HG03159 (cell line): ENCODE results near the gene PSMB5.
A peak's percentile ranks its signal among the peaks of the same experiment; 100 is the strongest.
"Not testable (repeated sequence)": the region's sequence is repeated elsewhere in the genome, so short reads cannot be mapped to it uniquely, and the experiment has no call there.

Experiments used
- ATAC-seq: cut with Tn5 transposase; IDR thresholded peaks from one replicate; pipeline ENCODE4 v1.9.1; 2021; ENCODE audit warnings: mild to moderate bottlenecking, moderate library complexity; ENCODE audit not compliant: unreplicated experiment

The PSMB5 gene

GRCh38 chr14:23020143-23021128 is 14.3 kb downstream of the PSMB5 start:
- no peak for ATAC-seq

- ATAC-seq, result no peak
Observed at GRCh38 chr14:23018107-23018506, 16.6 kb downstream of the PSMB5 start.

- ATAC-seq, result no peak
Observed at GRCh38 chr14:23017091-23017490, 17.6 kb downstream of the PSMB5 start.

GRCh38 chr14:23015618-23016017 is 19.1 kb downstream of the PSMB5 start:
- ATAC-seq, result no peak

- ATAC-seq, result not testable (repeated sequence)
Observed at GRCh38 chr14:23013749-23014054, 21.0 kb downstream of the PSMB5 start.

DNA sequence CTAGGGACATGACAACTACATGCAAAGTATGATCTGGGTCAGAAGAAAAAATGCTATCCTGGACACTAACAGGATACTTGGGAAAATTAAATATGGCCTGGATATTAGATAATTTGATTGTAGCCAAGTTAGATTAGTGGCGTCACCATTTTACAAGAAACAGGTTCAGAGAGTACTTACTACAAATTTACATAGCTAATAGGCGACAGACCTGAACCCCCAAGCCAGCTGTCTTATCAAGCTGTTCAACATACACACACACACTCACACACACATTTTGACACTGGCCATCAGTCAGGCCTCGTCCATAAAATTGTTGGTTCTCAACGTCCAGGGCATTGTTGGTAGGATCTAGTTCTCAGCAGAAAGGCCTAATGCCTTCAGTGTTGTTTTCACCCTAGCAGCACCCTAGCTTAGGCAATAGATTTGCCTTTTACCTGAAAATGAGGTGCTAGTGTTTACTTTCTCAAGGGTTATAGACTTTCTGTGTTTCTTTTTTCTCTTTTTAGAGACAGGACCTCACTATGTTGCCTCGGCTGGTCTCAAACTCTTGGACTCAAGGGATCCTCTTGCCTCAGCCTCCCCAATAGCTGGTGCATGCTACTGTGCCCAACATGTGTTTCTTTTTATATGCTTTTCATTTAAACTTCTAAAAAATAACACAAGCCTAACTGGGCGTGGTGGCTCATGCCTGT is 21.5 kb downstream of the PSMB5 start:
- no peak for ATAC-seq

DNA sequence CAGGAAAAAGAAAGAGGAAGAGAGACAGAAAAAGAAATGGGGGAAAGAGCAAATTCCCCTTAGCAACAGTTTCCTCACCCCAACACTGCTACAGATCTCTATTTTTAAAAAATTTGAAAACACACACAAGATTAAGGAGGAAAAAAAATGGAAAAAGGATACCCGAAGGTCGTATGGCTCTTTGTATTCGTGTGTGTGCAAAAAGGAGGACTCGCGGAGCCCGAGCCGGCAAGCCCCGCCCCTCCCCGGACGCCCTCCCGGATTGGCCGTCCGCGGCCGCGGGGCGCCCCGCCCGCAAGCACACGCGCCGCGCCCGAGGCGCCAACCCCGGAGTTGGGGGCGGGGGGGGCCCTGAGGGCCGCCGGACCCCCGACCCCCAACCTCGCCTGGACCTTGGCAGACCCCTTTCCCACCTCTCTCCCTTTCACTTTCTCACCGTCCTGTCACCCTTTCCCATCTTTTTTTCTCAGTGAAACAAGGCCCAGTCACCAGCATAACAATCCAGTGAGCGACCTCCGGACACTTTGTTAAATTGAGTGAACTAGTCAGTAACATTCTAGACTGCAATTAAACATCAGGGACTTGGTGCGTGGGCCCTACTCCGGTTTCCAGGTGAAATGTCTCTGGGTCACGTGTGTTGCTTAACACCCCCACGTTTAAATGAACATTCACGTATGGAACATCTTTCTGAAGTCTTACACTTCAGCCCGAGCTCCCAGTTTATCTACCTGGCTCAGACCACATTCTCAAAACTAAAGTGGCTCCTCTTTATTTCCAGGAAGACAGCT is 24.6 kb downstream of the PSMB5 start, which contains the start of gene C14orf93:
TSS of gene C14orf93 (minus strand) at position 205 of the 788 bp plus-strand sequence. CDS start 11,120 bp downstream, outside the sequence.
- no peak for ATAC-seq

GRCh38 chr14:23009483-23009938 is 25.2 kb downstream of the PSMB5 start:
- ATAC-seq, result no peak

GRCh38 chr14:23008831-23009230 is 25.9 kb downstream of the PSMB5 start:
- no peak for ATAC-seq

- peak; percentile 95 for ATAC-seq
Observed at GRCh38 chr14:23006544-23007419, 27.9 kb downstream of the PSMB5 start.

- no peak for ATAC-seq
Observed at GRCh38 chr14:23006188-23006534, 28.5 kb downstream of the PSMB5 start.

GRCh38 chr14:23005451-23006187 is 29.1 kb downstream of the PSMB5 start:
- no peak for ATAC-seq

- ATAC-seq, result not testable (repeated sequence)
Observed at GRCh38 chr14:23004274-23004673, 30.4 kb downstream of the PSMB5 start.

DNA sequence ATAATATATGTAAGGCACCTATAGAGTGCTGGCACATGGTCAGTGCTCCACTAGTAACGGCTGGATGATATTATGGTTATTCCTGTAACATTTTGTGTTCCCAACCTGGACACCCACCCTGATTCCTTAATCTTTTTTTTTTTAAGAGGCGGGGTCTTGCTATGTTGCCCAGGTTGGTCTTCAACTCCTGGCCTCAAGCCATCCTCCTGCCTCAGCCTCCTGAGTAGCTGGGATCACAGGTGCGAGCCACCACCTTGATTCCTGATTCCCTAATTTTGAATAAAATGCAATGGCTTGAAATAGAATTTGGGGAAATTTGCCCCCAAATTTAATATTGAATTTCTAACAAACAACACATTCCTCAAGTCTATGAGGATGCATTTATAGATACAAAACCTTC is 32.1 kb downstream of the PSMB5 start:
- no peak for ATAC-seq

DNA sequence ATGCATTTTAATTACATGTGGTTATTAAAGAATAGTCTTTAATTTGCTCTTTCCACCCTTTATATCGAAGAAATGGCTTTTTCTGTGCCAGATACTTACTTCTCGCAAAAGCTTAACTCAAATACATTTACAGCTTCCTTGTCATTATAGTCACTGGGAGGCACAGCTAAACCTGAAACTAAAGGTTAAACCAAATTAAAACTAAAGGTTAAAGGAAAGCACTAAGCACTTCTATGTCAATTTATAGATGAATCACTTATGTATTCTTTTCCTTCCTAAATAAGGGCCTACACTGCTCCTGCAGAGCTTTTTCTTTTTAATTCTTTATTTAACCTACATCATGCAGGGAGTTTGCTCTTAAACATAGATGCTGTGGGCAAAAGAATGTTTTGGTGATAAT is 33.8 kb downstream of the PSMB5 start:
- no peak for ATAC-seq

GRCh38 chr14:22998329-22999012 is 36.2 kb downstream of the PSMB5 start:
- ATAC-seq, result no peak

- ATAC-seq, result no peak
Observed at GRCh38 chr14:22997676-22998323, 36.9 kb downstream of the PSMB5 start.
